CD4-positive, alpha-beta memory T cell (primary cell): ENCODE data around the gene GPR161. TPM values are rescaled to one million over a fixed set of nuclear protein-coding genes. Genes with fewer than 3 reads are reported as not detected.

Experiments
- CTCF ChIA-PET: fragments of 350-600 bp; sonication (Branson Sonifier 250); formaldehyde crosslinking; loops from one replicate; lab custom pipeline; 2021; ENCODE audit warnings: inconsistent platforms; ENCODE audit not compliant: partially characterized antibody; lab: Charles Lee
- POLR2A ChIA-PET: fragments of 350-600 bp; sonication (Branson Sonifier 250); formaldehyde crosslinking; loops from one replicate; lab custom pipeline; 2021; ENCODE audit not compliant: partially characterized antibody; lab: Charles Lee
- DNase-seq, 5 donors: peaks; one replicate each; pipeline versions ENCODE4 v3.0.0 to v3.0.0-alpha.2; 2020 to 2022; ENCODE audit warnings: mixed read lengths in 1 of 5
- H3K27ac ChIP-seq: one replicate; pipeline ENCODE4 v1.7.0; 2013; ENCODE audit warnings: low read depth, low read length
- H3K27me3 ChIP-seq: 2 replicates; pipeline ENCODE4 v1.7.0; 2013; ENCODE audit warnings: mild to moderate bottlenecking, low read length, moderate library complexity; ENCODE audit not compliant: insufficient read depth
- H3K36me3 ChIP-seq: 2 replicates; pipeline ENCODE4 v1.7.0; 2013; ENCODE audit warnings: mild to moderate bottlenecking, low read length, moderate library complexity; ENCODE audit not compliant: insufficient read depth
- H3K4me1 ChIP-seq: 2 replicates; pipeline ENCODE4 v1.7.0; 2013; ENCODE audit warnings: mild to moderate bottlenecking, low read length, moderate library complexity; ENCODE audit not compliant: insufficient read depth
- H3K4me3 ChIP-seq, 2 donors: one replicate each; pipeline ENCODE4 v1.7.0; 2013; ENCODE audit warnings: low read length in 2 of 2, mild to moderate bottlenecking in 1 of 2
- H3K9me3 ChIP-seq, 2 donors: one replicate each; pipeline ENCODE4 v1.7.0; 2013; ENCODE audit warnings: low read length in 2 of 2, control low read depth in 1 of 2; ENCODE audit not compliant: control insufficient read depth in 1 of 2
- H3K27ac Mint-ChIP-seq, 7 donors: one replicate each; pipeline ENCODE4 v1.8.0; 2020 to 2021; ENCODE audit warnings: mixed read lengths in 7 of 7, mild to moderate bottlenecking in 6 of 7, inconsistent platforms in 3 of 7, moderate library complexity in 3 of 7
- H3K27me3 Mint-ChIP-seq, 2 donors: one replicate each; pipeline ENCODE4 v1.8.0; 2020 to 2021; ENCODE audit warnings: mixed read lengths in 2 of 2
- H3K36me3 Mint-ChIP-seq, 2 donors: one replicate each; pipeline ENCODE4 v1.8.0; 2020 to 2021; ENCODE audit warnings: mixed read lengths in 2 of 2, inconsistent platforms in 1 of 2, mild to moderate bottlenecking in 1 of 2
- H3K4me1 Mint-ChIP-seq, 4 donors: one replicate each; pipeline ENCODE4 v1.8.0; 2020 to 2021; ENCODE audit warnings: mixed read lengths in 4 of 4, mild to moderate bottlenecking in 1 of 4
- H3K4me3 Mint-ChIP-seq, 8 donors: one replicate each; pipeline ENCODE4 v1.8.0; 2020 to 2021; ENCODE audit warnings: mixed read lengths in 8 of 8, mild to moderate bottlenecking in 7 of 8, moderate library complexity in 6 of 8, inconsistent platforms in 3 of 8
- H3K9me3 Mint-ChIP-seq, 8 donors: one replicate each; pipeline ENCODE4 v1.8.0; 2020 to 2021; ENCODE audit warnings: mixed read lengths in 8 of 8, mild to moderate bottlenecking in 5 of 8, inconsistent platforms in 3 of 8, moderate library complexity in 1 of 8
- intact Hi-C: fragments of 100-400 bp; cut with micrococcal nuclease; formaldehyde crosslinking; loops from one replicate; pipeline ENCODE4 v1.15.1; 2023
- polyA plus RNA-seq, 2 donors: library from polyadenylated mRNA; unstranded; fragments of 300-500 nt; fragmentation: Illumina TruSeq; gene quantifications; one replicate each; pipeline ENCODE4 v1.2.3, GENCODE V29; 2021
- total RNA-seq, 2 experiments: library from RNA; stranded (reverse); gene quantifications; one replicate each; pipeline ENCODE4 v1.2.3, GENCODE V29; 2021

GPR161 gene
- total and polyA plus RNA-seq, 4 experiments from 2014 or later: 0.09 to 0.12 (median 0.10) TPM; not detected in 1

GRCh38 chr1:168089326-168089978, 47.3 kb downstream of the GPR161 start:
- Histone ChIP-seq H3K4me1 (peaks cover 4% of the 10 kb centered on the region), H3K27ac (no peak overlapping the region), H3K36me3 (no peaks in the 10 kb centered on the region), H3K9me3 (no peaks in the 10 kb centered on the region), H3K27me3 (no peaks in the 10 kb centered on the region), H3K4me3 (no peak overlapping the region)
- peaks cover 0 to 6% (median 1%) of the 10 kb centered on the region in 4 donors for H3K4me1 Mint-ChIP-seq
- ChIA-PET CTCF (interaction anchor here (6.8 kb wide), 1 partner anchor 6 kb away, joined by 62 read pairs; no protein-coding TSS in a partner anchor), POLR2A (no interaction called here)
- no peaks in the 10 kb centered on the region for H3K9me3 Mint-ChIP-seq
- H3K36me3 Mint-ChIP-seq: no peaks in the 10 kb centered on the region
- intact Hi-C loops: loop anchor here (10.0 kb wide), 1 partner anchor 375 kb away; no protein-coding TSS in a partner anchor
- H3K4me3 Mint-ChIP-seq: no peak overlapping the region
- H3K27me3 Mint-ChIP-seq: peaks cover 0 to 2% of the 10 kb centered on the region in 2 donors
- no peak overlapping the region for H3K27ac Mint-ChIP-seq
- no peak for DNase-seq

GRCh38 chr1:168088511-168089325, 48.0 kb downstream of the GPR161 start:
- POLR2A ChIA-PET: no interaction called here
- H3K27me3 Mint-ChIP-seq: peaks cover 0 to 2% of the 10 kb centered on the region in 2 donors
- H3K36me3 ChIP-seq: no peaks in the 10 kb centered on the region
- no peak overlapping the region for H3K4me3 ChIP-seq
- peaks cover 0 to 6% (median 1%) of the 10 kb centered on the region in 4 donors for H3K4me1 Mint-ChIP-seq
- intact Hi-C loops: loop anchor here (10.0 kb wide), 1 partner anchor 374 kb away; no protein-coding TSS in a partner anchor
- no peaks in the 10 kb centered on the region for H3K9me3 Mint-ChIP-seq
- DNase-seq: no peak
- CTCF ChIA-PET: interaction anchor here (0.6 to 0.8 kb wide), 2 partner anchors 18 to 372 kb away, joined by 3 read pairs; no protein-coding TSS in a partner anchor
- no peaks in the 10 kb centered on the region for H3K9me3 ChIP-seq
- peaks cover 4% of the 10 kb centered on the region for H3K4me1 ChIP-seq
- no peak overlapping the region for H3K4me3 Mint-ChIP-seq
- H3K27me3 ChIP-seq: no peaks in the 10 kb centered on the region
- no peak overlapping the region for H3K27ac ChIP-seq
- no peaks in the 10 kb centered on the region for H3K36me3 Mint-ChIP-seq
- no peak overlapping the region for H3K27ac Mint-ChIP-seq

GRCh38 chr1:168087696-168088095, 49.0 kb downstream of the GPR161 start:
- Histone ChIP-seq H3K27me3 (no peaks in the 10 kb centered on the region), H3K4me3 (no peak overlapping the region), H3K9me3 (no peaks in the 10 kb centered on the region), H3K36me3 (no peaks in the 10 kb centered on the region), H3K4me1 (peaks cover 4% of the 10 kb centered on the region), H3K27ac (no peak overlapping the region)
- Mint-ChIP-seq H3K4me1 (peaks cover 0 to 6% (median 1%) of the 10 kb centered on the region in 4 donors), H3K36me3 (no peaks in the 10 kb centered on the region), H3K9me3 (no peaks in the 10 kb centered on the region), H3K4me3 (no peak overlapping the region), H3K27ac (no peak overlapping the region), H3K27me3 (no peaks in the 10 kb centered on the region)
- ChIA-PET CTCF (interaction anchor here (0.8 kb wide), 1 partner anchor 19 kb away, joined by 3 read pairs; no protein-coding TSS in a partner anchor), POLR2A (no interaction called here)
- no peak for DNase-seq
- intact Hi-C loops: loop anchor here (10.0 kb wide), 1 partner anchor 373 kb away; no protein-coding TSS in a partner anchor

GRCh38 chr1:168086438-168086837, 50.3 kb downstream of the GPR161 start:
- H3K36me3 Mint-ChIP-seq: no peaks in the 10 kb centered on the region
- no peak overlapping the region for H3K4me3 Mint-ChIP-seq
- H3K27me3 ChIP-seq: no peaks in the 10 kb centered on the region
- no peak overlapping the region for H3K27ac ChIP-seq
- intact Hi-C loops: loop anchor here (10.0 kb wide), 1 partner anchor 372 kb away; no protein-coding TSS in a partner anchor
- no peak overlapping the region for H3K4me3 ChIP-seq
- peaks cover 4% of the 10 kb centered on the region for H3K4me1 ChIP-seq
- no peak for DNase-seq
- no peaks in the 10 kb centered on the region for H3K27me3 Mint-ChIP-seq
- no peaks in the 10 kb centered on the region for H3K36me3 ChIP-seq
- POLR2A ChIA-PET: no interaction called here
- peak overlapping the region in 1 of 7 donors; percentile 41 for H3K27ac Mint-ChIP-seq
- no peaks in the 10 kb centered on the region for H3K9me3 ChIP-seq
- CTCF ChIA-PET: interaction anchor here (1.7 to 5.1 kb wide), 2 partner anchors 7 to 60 kb away, joined by 5 to 62 read pairs; no protein-coding TSS in a partner anchor
- no peaks in the 10 kb centered on the region for H3K9me3 Mint-ChIP-seq
- peaks cover 0 to 6% (median 3%) of the 10 kb centered on the region in 4 donors for H3K4me1 Mint-ChIP-seq

GRCh38 chr1:168085401-168085872, 51.3 kb downstream of the GPR161 start:
- Mint-ChIP-seq H3K27me3 (no peaks in the 10 kb centered on the region), H3K4me3 (no peak overlapping the region), H3K36me3 (no peaks in the 10 kb centered on the region), H3K4me1 (peaks cover 0 to 6% (median 3%) of the 10 kb centered on the region in 4 donors), H3K9me3 (no peaks in the 10 kb centered on the region), H3K27ac (no peak overlapping the region)
- intact Hi-C loops: loop anchor here (10.0 kb wide), 1 partner anchor 371 kb away; no protein-coding TSS in a partner anchor
- no peak for DNase-seq
- no peak overlapping the region for H3K4me3 ChIP-seq
- CTCF ChIA-PET: interaction anchor here (0.7 to 5.1 kb wide), 8 partner anchors 8 to 277 kb away, joined by 3 to 62 read pairs (median 3); no protein-coding TSS in a partner anchor
- H3K27me3 ChIP-seq: no peaks in the 10 kb centered on the region
- H3K27ac ChIP-seq: no peak overlapping the region
- H3K9me3 ChIP-seq: no peaks in the 10 kb centered on the region
- peaks cover 4% of the 10 kb centered on the region for H3K4me1 ChIP-seq
- H3K36me3 ChIP-seq: no peaks in the 10 kb centered on the region
- POLR2A ChIA-PET: no interaction called here

GRCh38 chr1:168084396-168085231, 52.1 kb downstream of the GPR161 start:
- Mint-ChIP-seq H3K4me1 (peaks cover 0 to 6% (median 3%) of the 10 kb centered on the region in 4 donors), H3K36me3 (peaks cover 0 to 1% of the 10 kb centered on the region in 2 donors), H3K27me3 (no peaks in the 10 kb centered on the region), H3K4me3 (no peak overlapping the region), H3K27ac (no peak overlapping the region), H3K9me3 (no peaks in the 10 kb centered on the region)
- POLR2A ChIA-PET: no interaction called here
- Histone ChIP-seq H3K36me3 (no peaks in the 10 kb centered on the region), H3K27ac (no peak overlapping the region), H3K27me3 (no peaks in the 10 kb centered on the region), H3K9me3 (no peaks in the 10 kb centered on the region), H3K4me1 (peaks cover 4% of the 10 kb centered on the region), H3K4me3 (no peak overlapping the region)
- DNase-seq: peak in 4 of 5 donors; percentile 31 to 47 (median 40)
- intact Hi-C loops: loop anchor here (5.0 to 10.0 kb wide), 4 partner anchors 63 to 482 kb away; partner anchors contain the start of genes DCAF6 and MPC2
- CTCF ChIA-PET: interaction anchor here (0.7 to 5.1 kb wide), 12 partner anchors 9 to 278 kb away, joined by 3 to 62 read pairs (median 4); no protein-coding TSS in a partner anchor
